AML-193 (cell line): ENCODE results near the gene A4GNT.
A peak's percentile ranks its signal among the peaks of the same experiment; 100 is the strongest.
"Not testable (repeated sequence)": the region's sequence is repeated elsewhere in the genome, so short reads cannot be mapped to it uniquely, and the experiment has no call there.

ENCODE experiments used
- DNase-seq, 2 experiments: peaks; one replicate each; lab custom pipeline; 2025; lab: John Stamatoyannopoulos, UW

A4GNT gene

DNA sequence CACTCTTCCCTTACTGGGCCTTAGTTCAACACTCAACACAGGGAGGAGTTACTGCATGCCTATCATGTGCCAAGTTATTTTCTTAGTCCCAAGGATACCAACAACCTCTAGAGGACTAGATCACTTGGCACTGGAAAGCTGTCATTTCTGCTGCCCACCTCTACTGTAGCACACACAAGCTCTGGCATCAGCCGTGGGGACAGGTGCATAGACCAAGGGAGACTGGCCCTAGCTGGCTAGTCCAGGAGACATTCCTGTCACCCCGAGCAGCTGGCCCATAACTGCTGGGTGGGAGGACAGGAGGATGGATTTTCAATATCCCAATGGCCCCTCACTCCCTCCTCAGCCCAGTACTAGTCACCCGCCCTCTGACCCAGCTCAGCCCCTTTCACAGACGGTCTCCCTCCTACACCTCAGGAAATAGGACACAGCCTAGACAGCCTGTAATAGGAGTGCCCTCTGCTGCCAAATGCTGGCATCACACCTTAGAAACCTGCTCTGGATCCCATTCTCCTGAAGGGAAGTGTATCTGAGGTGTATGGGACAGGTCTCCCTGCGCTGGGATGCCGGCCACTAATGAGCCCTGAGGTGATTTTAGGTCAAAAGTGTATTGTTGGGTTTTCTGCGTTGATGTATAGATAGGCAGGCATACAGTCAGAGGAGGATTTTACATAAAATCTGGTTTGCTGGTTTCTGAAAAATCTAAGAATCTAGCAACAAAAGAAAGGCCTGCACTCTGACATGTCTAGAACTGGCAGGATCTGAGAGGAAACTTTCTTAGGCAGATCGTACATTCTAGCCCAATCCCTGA lies 13.4 kb downstream of the A4GNT start:
- DNase-seq = peak; percentile 66 to 71

GRCh38 chr3:138114988-138115971 lies 16.9 kb downstream of the A4GNT start, which contains the start of gene DZIP1L:
Gene DZIP1L, minus strand, starts transcription at chr3:138115608. Its CDS starts 11,637 bp downstream, at chr3:138103971.
- peak; percentile 32 to 54 for DNase-seq

GRCh38 chr3:138114431-138114918 lies 17.7 kb downstream of the A4GNT start:
- DNase-seq = no peak

DNA sequence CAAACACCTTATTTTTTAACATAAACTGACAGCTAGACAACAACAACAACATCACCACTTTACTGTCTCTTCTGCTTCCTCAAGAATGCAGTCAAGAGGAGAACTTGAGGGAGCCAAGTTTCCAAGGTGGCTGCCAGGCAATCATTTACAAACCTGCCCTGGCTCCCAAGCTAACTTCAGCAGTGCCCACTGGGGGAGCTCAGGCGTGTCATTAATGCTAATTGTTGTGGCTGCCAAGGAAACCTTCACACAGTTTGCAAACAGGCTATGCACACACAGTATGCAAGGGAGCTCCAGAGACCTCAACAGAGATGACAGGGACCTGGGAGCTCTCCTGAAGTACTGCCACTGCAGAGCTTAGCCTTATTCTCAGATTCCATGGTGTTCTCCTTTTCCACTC lies 18.9 kb downstream of the A4GNT start:
- DNase-seq = no peak

DNA sequence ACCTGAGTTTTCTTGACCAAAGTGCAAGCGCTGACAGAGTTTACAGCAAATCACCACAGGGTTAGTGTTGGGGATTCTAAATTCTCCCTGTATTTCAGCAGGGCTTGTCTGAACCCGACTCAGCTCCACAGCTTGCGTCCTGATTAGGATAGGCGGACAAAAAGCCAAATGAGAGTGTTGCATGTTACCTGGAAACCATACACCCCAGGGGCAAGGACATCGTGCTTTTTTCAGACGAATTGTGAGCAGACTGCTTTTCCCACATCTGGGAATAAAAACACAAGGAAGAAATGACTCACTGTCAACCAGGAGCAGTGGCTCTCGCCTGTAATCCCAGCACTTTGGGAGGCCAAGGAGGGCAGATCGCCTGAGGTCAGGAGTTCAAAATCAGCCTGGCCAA lies 19.8 kb downstream of the A4GNT start:
- no peak for DNase-seq

DNA sequence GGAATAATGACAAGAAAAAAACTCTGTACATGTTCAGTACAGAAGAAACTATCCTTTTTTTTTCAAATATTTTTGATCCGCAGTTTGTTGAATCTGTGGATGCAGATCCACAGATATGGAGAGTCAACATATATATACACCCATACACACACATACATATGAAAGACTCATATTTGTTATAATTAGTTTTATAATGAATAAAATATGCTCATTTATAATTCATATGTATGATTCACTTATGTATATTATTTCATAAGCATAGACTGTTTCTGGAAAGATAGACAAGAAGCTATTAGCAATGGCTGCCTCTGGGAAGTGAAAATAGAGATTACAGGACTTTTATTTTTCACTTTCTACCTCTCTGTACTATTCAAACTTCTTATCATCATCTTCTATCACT lies 26.6 kb downstream of the A4GNT start:
- no peak for DNase-seq

DNA sequence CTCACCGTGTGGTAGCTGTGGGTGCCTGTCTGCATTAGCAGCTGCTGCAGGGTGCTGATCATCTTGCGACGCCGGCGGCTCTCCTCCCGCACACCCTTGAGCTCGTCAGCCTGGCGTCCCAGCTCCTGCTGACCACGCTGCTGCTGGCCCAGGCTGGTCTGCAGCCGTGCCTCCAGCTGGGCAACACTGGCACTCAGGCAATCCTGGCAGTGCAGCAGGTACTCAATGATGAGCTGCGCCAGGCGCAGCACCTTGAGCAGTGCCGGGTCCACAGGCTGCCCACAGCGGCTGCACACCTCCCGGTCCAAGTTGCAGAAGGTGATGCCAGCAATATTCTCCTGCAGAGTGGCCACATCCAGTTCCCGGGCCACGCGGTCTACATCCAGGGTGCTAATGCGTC lies 28.7 kb downstream of the A4GNT start:
- DNase-seq = no peak

DNA sequence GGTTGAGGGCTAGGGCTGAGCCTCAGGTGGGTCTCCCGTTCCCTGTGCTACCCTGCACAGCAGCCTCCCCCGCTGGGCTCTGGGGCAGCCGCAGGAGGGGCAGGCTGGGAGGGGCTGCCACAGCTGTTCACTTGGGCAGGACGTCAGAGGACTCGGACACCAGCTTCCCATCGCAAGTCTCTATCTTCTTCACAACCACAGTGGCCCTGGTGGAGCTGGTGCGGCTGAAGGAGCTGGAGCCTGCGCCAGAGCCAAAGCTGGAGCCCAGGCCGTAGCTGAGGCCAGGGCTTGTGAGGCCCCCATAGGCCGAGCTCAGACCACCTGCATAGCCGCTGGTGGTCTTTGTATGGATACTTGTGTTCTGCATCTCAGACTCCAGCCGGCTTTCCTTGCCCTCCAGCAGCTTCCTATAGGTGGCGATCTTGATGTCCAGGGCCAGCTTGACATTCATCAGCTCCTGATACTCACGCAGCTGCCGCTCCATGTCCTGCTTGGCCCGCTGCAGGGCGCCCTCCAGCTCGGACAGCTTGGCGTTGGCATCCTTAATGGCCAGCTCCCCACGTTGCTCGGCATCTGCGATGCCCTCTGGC lies 30.7 kb downstream of the A4GNT start:
- not testable (repeated sequence) for DNase-seq

DNA sequence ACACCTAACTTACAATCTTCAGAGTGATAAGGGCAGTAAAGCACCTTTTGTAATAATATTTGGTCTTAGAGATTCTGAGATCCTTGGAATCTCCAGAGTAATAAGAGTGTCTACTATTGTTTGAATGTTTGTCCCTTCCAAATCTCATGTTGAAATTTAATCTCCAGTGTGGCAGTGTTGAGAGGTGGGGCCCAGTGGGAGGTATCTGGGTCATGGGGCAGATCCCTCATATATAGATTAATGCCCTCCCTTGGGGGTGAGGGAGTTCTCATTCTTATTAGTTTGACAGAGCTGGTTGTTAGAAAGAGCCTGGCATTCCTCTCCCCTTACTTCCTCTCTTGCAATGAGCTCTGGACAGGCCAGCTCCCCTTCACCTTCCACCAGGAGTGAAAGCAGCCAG lies 32.8 kb downstream of the A4GNT start:
- no peak for DNase-seq

- DNase-seq = no peak
Observed at GRCh38 chr3:138097192-138098172, 34.7 kb downstream of the A4GNT start.

- DNase-seq = no peak
Observed at GRCh38 chr3:138093721-138094120, 38.5 kb downstream of the A4GNT start.

DNA sequence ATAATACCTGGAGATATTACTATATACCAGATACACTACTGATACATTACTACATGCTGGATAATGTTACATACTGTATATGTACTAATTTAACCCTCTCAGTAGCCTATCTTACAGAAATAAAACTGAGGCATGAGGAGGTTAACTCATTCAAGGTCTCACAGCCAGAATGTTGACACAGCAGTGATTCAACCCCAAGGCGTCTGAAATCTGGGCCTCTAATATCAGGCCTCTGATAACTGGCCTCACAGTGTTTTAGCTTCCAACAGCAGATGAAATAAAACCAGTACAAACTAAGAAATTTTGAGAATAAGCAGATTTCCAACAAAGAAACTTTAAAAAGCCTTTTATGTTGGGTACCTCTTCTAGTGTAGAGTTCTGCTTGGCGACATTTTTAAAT lies 40.2 kb downstream of the A4GNT start:
- no peak for DNase-seq

GRCh38 chr3:138089091-138089490 lies 43.1 kb downstream of the A4GNT start:
- no peak for DNase-seq

DNA sequence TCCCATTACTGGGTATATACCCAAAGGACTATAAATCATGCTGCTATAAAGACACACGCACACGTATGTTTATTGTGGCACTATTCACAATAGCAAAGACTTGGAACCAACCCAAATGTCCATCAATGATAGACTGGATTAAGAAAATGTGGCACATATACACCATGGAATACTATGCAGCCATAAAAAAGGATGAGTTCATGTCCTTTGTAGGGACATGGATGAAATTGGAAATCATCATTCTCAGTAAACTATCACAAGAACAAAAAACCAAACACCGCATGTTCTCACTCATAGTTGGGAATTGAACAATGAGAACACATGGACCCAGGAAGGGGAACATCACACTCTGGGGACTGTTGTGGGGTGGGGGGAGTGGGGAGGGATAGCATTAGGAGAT lies 46.4 kb downstream of the A4GNT start:
- not testable (repeated sequence) for DNase-seq

DNA sequence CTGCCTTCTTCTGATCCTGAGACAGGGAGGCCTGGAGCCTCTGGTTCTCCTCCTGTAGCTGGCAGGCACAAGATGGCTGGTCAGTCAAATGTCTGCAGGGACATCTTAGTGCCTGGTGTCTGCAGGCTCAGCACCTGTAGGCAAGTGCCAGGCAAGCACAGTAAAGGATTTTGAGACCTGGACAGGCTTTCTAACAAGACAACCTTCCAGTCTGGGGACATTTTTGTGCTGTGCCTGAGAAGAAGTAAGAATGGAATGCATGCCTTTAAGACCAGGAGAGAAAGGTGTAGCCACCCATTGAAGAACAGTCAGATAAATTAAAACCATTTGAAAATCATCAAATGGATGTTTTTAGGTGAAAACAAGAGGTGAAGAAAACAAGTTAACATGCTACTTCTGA lies 48.0 kb downstream of the A4GNT start:
- no peak for DNase-seq

DNA sequence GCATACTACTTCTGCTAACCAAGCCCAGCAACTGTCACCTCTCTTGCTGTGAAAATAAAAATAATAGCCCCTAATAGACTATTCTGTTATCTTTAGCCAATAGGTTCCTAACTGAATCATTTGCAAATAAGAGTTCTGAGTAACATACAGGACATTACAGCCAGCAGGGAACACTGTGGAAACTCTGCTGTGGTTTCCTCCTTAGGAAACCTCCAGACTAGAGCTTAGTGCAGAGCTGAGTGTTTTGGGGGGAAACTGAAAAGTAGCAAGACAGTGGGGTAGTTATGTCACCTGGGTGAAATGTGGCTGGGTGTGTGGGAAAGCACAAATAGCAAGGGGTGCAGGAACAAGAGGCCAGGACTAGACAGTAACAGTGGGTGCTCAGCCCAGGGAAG lies 49.2 kb downstream of the A4GNT start:
- no peak for DNase-seq

GRCh38 chr3:138082085-138082991 lies 49.9 kb downstream of the A4GNT start:
- DNase-seq = no peak

DNA sequence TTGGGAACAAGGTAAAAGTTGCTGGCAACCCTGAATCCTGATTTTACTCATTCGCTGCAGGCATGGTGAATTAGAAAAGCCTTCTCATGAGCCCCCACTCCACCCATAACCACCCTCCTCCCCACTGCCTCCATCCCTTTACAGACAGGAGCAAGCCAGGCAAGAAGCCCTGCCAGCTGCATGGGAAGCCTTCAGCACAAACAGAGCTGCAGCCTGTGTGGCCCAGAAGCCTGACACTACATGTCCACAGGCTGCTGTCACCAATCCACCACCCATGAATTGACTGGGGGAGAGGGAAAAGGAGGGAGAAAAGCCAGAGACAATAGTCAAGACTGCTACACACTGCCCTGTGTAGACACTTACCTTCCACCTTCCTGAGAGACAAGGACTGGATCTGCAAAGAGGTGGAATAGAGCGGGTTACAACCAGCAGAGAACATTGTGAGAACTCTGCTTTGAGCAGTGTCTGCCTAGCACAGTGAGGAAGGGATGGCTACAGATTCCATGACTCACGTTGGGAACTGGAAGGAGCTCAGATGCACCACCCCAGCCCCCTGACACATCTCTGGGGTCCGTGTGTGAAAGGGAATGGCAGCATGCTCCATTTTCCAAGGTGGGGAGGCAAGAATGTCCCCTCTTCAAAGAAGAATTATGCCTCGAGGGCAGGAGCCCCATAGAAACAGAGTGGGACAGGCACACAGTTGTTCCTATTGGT lies 50.7 kb downstream of the A4GNT start:
- no peak for DNase-seq

DNA sequence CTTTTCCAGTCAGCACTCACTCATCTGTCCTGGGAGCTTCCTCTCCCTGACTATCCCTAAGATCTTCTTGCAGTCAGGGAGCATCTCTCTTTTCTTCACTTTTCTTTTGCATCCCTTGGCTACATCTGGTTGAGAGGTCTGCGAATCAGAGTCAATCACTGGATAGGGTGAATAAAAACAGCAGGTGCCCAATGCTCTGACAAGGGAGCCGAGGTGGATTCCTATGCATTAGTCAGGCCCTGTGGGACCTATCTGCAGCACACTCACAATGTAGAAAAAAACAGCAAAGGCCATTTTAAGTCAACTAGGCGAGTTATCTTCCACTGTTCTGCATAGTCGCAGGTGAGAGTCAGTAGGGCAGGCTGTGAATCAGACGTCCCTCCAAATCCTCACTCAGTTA lies 52.3 kb downstream of the A4GNT start:
- no peak for DNase-seq
